GM19395 (cell line): ENCODE measurements around the gene SELPLG.

Experiments
- ATAC-seq: cut with Tn5 transposase; IDR thresholded peaks from one replicate; pipeline ENCODE4 v1.9.1; 2021; ENCODE audit warnings: mild to moderate bottlenecking, moderate library complexity; ENCODE audit not compliant: unreplicated experiment

The SELPLG gene

DNA sequence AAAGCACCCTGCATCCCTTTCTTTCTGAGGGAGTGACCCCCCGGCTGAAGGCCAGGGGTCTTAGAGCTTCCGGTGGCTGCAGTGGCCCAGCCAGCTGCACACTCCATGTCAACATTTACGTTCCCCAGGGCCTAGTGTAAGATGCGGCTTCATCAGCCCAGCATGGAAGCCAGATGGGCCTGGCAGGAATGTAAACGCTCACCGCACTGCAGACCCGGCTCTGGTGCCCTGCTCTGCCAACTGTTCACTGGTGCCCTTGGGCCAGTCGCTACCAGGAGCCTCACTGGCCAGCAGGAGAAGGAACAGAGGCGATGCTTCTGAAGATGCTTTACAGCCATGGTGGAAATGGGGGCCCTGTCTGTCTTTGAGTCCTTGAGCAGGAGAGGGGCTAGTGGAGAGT lies 27.2 kb downstream of the SELPLG start:
- no peak for ATAC-seq

GRCh38 chr12:108605690-108606406 lies 27.8 kb downstream of the SELPLG start:
- no peak for ATAC-seq

GRCh38 chr12:108605000-108605689 lies 28.5 kb downstream of the SELPLG start:
- no peak for ATAC-seq

GRCh38 chr12:108604208-108604941 lies 29.3 kb downstream of the SELPLG start:
- no peak for ATAC-seq

- no peak for ATAC-seq
These were observed 30.0 kb downstream of the SELPLG start for GRCh38 chr12:108603743-108604142.

DNA sequence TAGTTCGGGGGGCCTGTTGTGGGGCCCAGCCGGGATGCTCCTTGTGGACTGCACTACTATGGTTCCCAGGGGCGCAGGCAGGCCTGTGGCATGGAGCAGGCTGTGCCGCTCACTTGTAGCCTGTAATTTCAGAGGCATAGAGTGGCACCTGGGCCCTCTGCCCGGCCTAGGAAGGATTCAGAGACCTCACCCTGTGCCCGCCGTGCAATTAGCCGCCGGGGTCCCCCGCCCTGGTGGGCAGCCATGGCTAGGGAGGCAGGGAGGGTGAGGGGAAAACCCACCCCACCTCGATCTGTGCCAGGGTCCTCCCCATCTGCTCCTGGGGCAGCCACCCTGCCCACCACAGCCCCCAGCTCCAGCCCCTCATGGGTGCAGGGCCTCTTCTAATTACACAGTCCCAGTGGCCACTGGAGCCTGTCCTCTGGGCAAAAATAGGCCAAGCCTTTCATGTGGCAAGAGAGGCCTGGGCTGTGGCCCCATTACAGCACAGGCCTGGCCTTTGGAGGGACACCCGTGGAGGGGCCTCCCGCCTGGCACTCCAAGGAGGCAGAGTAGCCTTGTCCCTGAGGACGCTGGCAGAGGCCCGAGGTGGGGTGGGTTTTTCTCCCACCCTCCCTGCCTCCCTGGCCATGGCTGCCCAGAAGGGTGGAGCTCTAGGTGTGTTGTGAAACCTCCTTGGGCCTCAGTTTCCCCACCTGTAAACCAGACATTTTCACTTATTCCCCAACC lies 30.6 kb downstream of the SELPLG start:
- ATAC-seq: no peak

DNA sequence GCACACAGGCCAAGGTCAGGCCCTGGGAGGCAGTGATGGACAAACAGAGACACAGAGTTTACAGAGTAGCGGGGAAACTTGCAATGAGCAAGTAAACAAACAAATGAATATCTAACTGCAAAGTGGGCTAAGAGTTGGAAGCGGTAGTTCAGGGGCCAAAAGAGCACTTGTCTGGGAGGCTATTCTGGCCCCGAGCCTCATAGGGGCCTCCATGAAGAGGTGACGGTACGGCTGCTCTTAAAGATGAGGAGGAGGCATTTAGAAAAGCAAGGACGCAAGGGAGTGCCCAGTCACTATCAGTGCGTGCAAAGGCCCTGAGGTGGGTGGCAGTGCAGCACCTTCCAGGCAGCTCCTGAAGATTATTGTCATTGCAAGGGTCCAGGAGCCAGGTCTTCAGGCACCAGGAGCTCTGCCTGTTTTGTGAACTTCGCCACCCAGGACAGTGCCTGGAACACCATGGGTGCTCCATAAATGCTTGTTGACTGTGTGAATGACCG lies 31.4 kb downstream of the SELPLG start:
- ATAC-seq: no peak

GRCh38 chr12:108600702-108601007 lies 33.0 kb downstream of the SELPLG start:
- ATAC-seq: no peak

DNA sequence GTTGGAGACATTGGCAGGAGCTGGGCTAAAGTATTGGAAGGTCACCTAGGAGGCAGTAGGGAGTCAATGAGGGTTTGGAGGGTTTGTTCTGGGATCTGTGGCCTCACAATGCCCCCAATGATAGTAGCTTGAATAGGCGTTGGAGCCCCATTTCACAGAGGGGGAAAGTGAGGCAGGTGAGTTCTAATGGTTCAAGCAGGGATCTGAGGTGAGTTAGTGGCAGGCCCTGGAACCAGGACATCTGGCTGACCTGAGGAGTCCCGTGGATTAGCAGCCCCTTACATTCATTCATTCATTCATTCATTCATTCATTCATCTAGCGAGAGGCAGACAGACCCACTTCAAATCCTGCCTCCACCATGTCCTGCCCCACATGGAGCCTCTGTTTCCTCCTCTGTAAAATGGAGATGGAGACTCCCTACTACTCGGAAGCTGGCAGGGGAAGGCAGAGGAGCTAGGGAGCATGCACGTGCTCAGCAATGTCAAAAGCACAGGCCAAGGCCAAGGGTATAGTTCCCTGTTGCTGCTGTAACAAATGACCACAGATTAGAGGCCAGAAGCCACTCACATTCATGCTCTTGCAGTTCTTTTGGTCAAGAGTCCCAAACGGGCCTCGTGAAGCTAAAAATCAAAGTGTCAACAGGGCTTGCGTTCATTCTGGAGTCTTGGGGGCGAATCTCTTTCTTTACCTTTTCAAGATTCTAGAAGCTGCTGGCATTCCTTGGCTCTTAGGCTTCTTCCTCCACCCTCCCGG lies 33.6 kb downstream of the SELPLG start:
- no peak for ATAC-seq

DNA sequence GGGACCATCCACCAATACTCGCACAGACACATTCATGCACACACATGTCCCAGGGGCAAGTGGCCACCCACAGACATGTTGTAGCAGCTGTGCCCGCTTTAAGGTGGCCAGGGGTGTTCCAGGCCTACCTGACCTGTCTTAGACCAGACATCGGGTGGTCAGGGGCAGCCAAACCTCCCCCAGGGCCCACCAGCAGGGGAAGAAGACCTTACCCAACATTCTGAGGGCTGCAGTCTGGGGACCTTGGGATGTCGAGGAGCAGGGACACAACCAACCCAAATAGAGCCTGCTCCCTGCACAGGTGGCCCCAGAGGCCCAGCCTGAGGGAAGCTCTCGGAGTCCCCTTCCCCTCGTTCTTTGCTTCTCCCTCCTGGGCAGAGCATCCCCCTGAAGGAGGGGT lies 34.2 kb downstream of the SELPLG start:
- ATAC-seq: no peak

- ATAC-seq: no peak
These were observed 35.0 kb downstream of the SELPLG start for GRCh38 chr12:108598553-108599250.

- ATAC-seq: no peak
These were observed 35.9 kb downstream of the SELPLG start, which contains the start of gene TMEM119 for GRCh38 chr12:108597559-108598471. TSS of gene TMEM119 (minus strand) at chr12:108598084. CDS start at chr12:108592383, 5,701 bp downstream.

- ATAC-seq: no peak
These were observed 36.7 kb downstream of the SELPLG start for GRCh38 chr12:108596854-108597558.

DNA sequence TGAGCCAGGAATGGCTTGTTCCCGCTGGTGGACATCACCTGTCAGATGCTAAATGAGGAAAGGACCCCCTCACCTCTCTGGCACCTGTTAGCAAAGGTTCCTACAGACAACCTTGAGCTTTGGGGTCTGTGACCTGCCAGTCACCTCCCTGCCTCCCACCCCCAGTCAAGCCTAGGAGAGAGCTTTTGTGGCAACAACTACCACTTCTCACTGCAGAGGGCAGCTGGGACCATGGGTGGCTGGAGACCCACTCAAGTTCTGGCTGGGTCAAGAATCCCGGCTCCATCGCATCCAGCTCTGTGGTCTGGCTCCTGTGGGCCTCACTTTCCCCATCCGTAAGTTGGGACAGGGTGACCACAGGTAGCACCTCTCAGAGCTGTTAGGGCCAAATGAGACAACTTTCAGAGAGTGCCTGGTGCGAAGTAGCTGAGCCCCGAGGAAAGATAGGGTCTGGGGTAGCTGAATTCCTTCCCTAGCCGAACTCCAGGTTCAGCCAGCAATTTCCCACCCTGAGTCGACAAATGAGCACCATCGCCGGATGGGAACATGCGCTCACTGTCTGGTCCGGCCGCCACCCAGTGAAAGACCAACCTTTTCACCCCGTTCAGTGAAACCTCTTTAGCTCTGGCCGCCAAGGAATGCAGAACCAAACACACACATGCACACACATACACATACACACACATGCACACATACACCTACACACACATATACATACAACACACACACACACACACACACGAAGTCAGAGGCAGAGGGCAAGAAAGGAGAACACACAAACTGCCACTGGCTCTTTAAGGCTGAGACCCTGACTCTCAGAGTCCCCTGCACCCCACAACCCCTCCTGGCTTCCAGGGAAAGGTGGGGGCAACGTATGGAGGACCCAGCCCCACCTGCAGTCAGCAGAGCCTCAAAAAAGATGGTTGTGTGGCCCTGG lies 37.7 kb downstream of the SELPLG start:
- no peak for ATAC-seq

- no peak for ATAC-seq
These were observed 38.6 kb downstream of the SELPLG start for GRCh38 chr12:108594960-108595710.

- ATAC-seq: no peak
These were observed 39.3 kb downstream of the SELPLG start for GRCh38 chr12:108594323-108594903.
